GM15510 (cell line): ENCODE results near the gene BAZ1A.
A peak's percentile ranks its signal among the peaks of the same experiment; 100 is the strongest.

Experiments
- POLR2A ChIP-seq: IDR thresholded peaks from 3 replicates; pipeline ENCODE4 v1.6.1; 2011; ENCODE audit warnings: borderline replicate concordance; ENCODE audit not compliant: insufficient read length; ENCODE audit errors: extremely low read depth

The BAZ1A gene

DNA sequence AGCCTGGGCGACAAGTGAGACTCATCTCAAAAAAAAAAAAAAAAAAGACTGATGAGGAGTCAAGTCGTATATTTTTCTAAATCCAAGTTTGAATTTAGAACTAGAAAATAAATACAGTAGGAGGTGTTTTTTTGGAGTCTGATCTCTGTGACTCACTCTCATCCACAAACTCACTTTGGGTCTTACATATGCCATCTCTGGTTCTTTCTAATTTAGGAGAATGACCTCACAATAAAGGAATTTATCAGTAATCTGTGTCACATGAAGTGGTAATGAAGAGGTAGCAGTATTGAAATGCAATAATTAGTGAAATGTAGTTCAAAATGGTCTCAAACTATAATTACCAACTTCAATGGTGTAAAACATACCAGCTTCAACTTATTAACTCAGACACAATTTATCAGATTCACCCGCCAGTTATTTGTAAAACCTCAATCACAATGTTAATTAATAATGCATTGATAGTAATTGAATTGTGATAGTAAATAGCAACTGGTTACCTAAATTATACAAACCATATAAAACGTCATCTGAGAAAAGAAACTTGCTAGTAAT is 156.3 kb downstream of the BAZ1A start:
- no peak for TF ChIP-seq POLR2A

DNA sequence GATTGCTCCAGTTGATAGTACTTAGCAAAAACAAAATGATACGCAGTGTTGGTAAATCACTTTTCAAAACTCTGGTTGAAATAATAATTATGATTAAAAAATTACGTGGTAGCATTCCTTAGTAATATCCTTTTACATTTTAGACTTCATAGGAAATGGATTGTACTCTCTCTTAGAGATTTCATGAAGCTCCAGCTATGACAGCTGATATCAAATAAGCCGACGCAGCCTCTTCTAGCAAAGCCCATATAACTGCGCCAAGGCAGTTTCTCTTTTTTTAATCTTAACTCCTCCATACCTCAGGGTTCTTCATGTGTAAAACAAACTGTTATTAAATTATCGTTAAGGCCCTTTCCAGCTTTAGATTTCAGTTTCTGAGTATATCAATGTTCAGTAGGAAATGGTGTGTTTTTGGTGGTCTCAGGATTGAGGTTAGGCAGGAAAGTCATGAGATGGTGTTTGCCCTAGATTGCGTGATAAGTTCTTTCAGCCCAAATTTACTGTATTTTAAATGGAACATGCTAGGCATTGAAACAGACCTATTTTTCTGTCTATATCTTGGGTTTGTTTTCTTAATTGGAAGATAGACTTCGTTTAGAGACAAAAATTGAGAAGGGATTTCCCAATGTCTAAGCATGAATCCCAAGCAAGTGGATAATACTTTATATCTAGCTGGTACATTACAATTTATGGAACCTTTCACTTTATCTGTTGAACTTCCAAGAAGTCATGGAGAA is 159.9 kb downstream of the BAZ1A start:
- TF ChIP-seq POLR2A: no peak

DNA sequence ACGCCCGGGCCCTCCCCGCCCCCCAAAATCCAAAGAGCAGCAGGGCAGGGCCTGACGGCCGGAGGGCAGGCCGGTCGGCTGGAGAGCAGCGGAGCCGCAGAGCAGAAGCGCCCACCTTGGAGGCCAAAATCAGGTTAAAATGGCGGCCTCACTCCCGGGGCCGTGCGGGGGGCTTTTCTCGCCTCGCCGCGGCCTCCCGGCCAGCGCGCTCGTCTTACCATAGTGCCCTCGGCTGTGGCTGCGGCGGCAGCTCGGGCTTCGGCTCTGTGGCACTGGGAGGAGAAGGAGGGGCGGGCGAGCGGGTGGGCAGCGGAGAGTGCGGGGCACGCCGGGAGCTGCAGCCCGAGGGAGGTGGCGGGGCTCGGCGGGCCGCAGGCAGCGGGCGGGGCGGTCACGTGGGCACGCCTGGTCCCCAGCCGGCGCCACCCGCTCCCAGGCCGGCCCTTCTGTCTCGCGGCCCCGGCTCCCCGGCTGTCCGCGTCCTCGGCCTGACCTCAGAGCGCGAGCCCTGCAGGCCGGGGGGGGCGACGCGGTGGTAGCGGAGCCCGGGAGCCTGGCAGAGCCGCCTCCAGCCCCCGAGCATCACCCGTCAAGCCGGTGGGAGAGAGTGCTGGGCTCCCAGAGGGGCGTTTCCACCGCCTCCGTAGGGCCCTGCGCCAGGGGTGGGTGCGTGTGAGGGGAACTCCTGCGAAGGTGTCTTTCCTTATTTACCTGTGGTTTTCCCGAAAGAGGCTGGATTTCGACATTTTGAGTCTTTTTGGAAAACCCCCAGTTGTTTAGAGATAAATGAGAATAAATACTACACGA is 160.6 kb downstream of the BAZ1A start, which contains the start of gene CFL2:
Gene CFL2, minus strand, starts transcription at position 274 of the 807 bp plus-strand sequence. Its CDS starts 53 bp downstream, at position 221.
- TF ChIP-seq POLR2A: peak; percentile 52

DNA sequence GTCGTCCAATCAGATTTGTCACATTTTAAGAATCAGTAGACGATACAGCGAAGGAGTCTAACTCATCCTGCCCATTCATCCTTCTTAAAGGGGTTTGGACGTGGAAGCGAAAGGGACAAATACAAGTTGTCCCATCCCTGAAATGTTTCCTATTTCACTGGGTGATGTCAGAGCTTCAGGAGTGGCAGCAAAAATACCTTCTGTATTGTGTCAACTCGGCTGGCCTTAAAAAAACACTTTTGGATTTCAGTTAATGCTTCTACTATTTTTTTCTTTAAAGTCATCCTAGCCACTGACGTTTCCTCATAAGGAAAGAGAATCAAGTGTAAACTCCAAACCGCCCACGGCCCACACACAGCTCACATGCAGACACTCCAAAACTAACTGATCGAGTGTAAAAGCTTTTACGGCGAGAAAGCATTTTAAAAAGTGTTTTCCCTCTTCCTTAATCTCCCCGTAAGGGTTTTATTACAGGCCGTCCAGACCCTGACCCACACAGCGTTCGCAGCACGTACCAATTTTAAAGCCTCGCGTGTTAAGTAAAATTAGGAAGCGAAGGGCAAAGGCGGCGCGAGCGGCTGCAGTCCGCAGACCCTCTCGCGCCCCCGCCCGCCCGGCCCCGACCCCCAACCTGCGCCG is 161.4 kb downstream of the BAZ1A start:
- TF ChIP-seq POLR2A: no peak

DNA sequence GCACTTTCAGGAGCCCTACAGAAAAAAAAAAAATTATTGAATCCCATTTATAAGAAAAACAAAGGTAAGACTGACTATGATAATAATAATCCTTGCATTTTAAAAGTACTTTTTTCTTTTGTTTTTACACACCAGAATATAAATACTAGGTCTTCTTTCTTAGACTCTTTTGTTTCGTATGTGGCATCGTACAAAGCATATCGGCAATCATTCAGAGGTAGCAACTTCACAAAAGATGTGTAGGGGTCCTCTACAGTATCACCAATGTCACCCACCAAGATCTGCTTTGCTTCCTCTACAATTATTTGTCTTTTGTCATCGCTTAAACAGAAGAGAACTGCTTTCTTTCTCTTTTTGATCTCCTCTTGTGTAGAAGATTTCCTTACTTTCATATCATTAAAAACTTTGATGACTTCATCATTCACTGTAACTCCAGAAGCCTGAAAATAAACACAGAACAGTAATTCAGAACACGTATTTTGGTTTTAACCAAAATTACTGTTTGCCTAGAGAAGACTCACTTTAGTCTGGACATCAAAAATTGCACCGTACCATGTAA is 162.0 kb downstream of the BAZ1A start:
- TF ChIP-seq POLR2A: no peak

DNA sequence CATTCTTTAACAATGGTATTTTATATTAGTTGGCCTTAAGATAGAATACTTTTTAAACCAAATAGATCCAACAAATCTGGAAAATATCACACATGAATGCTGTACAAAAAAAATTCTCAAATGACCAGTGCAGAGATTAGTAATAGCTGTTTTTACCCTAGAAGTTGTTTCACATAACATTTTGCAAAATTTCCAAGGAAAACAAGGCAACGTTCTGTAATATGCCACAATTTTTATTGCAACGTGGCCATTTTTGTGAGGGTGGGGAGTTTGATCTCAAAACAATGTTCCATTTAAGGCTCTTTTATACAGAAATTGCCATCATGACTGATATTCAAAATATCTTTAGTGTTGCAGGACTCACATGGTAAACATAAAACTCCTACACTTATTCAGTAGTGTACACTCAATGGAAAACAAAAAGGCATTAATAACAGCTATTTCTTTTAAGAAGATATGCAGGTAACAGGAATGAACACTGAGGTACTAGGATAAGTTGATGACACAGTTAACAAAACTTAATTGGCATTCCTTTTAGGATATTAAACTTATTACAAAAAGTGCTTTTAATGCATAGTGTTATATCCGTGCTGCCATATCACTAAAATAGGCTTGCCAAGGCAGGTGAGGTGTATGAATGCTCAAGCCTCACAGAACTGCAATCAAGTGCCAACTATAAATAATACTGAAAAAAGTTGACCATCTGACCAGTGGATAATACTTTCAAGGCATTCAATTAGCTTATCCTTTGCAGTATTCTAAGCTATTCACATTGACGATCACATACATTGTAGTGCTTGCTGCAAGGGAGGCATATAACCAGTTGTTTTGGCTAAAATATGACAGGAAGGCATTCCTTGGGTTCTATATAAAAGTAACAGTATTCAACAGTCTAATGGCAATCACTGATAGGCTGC is 163.1 kb downstream of the BAZ1A start:
- no peak for TF ChIP-seq POLR2A

DNA sequence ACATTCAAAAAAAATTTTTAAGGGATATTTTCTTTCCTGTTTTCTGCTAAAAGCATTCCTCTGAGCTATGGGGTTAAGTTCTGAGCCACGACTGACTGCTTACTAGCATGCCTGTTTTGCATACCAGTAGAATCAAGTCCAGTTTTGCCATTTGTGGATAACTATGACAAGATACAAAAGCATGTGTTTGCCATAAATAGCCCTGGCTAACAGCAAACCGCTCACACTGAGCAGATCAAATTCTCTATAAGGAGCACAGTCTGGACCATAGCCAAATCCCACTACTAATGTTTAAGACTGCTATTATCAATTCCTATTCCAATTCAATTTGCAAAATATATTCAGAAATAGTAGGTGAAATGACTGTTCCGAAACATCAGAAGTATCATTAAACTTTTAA is 164.0 kb downstream of the BAZ1A start:
- no peak for TF ChIP-seq POLR2A

DNA sequence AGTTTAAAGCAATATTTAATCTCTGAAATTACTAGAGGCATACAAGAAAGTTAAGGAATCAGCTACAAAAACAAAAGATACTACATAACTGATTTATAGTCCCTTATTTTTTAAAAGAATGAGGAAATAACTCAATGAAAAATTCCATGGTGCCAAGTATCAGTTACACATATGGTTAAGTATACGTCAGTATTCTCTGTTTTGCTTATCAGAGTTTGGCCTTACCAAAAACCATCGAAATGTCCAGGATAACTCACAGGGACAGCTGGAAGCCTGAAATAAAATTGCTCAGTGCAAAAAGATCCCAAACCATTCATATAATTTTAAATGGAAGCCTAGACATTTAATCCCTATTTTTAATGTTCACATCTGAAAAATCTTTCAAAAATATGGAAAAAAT is 164.4 kb downstream of the BAZ1A start:
- no peak for TF ChIP-seq POLR2A

DNA sequence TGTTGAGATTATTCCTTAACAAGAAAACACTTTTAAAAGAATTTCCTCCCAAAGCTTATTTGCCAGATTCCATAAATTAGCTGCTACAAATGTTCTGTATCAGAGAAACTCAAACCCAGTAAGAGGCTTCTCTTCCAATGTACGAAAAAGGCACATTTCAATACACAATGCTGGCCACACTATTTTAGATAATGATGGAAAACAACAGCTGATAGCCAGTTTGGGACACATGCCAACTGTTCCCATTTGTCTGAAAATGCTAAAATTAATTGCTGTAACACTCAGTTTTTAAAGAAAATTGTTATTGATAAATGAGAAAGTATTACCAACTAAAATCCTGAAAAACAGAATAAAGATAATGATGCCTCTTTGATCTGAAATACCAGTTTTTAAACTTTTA is 165.2 kb downstream of the BAZ1A start:
- no peak for TF ChIP-seq POLR2A

DNA sequence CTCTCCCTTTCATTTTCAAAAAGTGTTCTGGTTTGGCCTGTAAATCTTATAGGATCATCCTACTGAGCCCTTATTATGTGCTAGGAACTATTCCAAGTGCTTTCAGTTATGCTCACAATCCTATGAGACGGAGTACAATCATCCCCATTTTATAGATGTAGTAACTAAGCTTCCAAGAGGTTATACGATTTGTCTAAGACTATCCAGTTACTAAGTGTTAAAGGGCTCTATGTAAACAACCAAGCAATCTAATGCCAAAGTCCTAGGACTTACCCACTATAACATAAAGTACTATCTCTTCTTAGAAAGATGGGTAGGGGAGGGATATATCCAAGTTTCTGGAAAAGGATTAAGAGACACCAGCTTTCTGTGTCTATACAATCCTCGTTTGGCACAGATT is 167.4 kb downstream of the BAZ1A start:
- no peak for TF ChIP-seq POLR2A
